Naive B cell (primary cell): ENCODE measurements around the gene SIGLEC12. TPM values are rescaled to one million over a fixed set of nuclear protein-coding genes. Genes with fewer than 3 reads are reported as not detected.
A peak's percentile ranks its signal among the peaks of the same experiment; 100 is the strongest.

Experiments used
- ATAC-seq, 2 donors: fragments of 150-1000 bp; cut with Tn5 transposase; 2 replicates each; pipeline ENCODE4 v1.10.0; 2021; ENCODE audit warnings: low read depth in 2 of 2, mild to moderate bottlenecking in 2 of 2, moderate library complexity in 2 of 2
- DNase-seq: peaks from one replicate; pipeline ENCODE4 v3.0.0; 2022
- H3K27ac Mint-ChIP-seq, 6 donors: one replicate each; pipeline ENCODE4 v1.8.0; 2020 to 2022; ENCODE audit warnings: mild to moderate bottlenecking in 6 of 6, mixed read lengths in 6 of 6, moderate library complexity in 5 of 6, inconsistent platforms in 2 of 6
- H3K27me3 Mint-ChIP-seq, 3 donors: one replicate each; pipeline ENCODE4 v1.8.0; 2021 to 2022; ENCODE audit warnings: mixed read lengths in 3 of 3, mild to moderate bottlenecking in 1 of 3
- H3K36me3 Mint-ChIP-seq, 2 donors: one replicate each; pipeline ENCODE4 v1.8.0; 2020 to 2022; ENCODE audit warnings: mixed read lengths in 2 of 2, inconsistent platforms in 1 of 2, mild to moderate bottlenecking in 1 of 2
- H3K4me1 Mint-ChIP-seq, 3 donors: one replicate each; pipeline ENCODE4 v1.8.0; 2020 to 2022; ENCODE audit warnings: mixed read lengths in 3 of 3, inconsistent platforms in 1 of 3, mild to moderate bottlenecking in 1 of 3, moderate library complexity in 1 of 3
- H3K4me3 Mint-ChIP-seq, 8 donors: one replicate each; pipeline ENCODE4 v1.8.0; 2020 to 2022; ENCODE audit warnings: mild to moderate bottlenecking in 8 of 8, mixed read lengths in 8 of 8, moderate library complexity in 8 of 8, inconsistent platforms in 2 of 8
- H3K9me3 Mint-ChIP-seq, 7 donors: one replicate each; pipeline ENCODE4 v1.8.0; 2020 to 2022; ENCODE audit warnings: mixed read lengths in 7 of 7, mild to moderate bottlenecking in 5 of 7, inconsistent platforms in 2 of 7, moderate library complexity in 1 of 7
- polyA plus RNA-seq, 6 donors: library from polyadenylated mRNA; unstranded; fragments of 300-500 nt; fragmentation: Illumina TruSeq; gene quantifications; one replicate each; pipeline ENCODE4 v1.2.3, GENCODE V29; 2021; ENCODE audit warnings: low read depth in 6 of 6

SIGLEC12 gene
- polyA plus RNA-seq, result under 1 TPM in 1 of 6 donors, not detected in 5; 0.28 TPM

- peaks cover 0 to 10% (median 2%) of the 10 kb centered on the region in 7 donors for H3K9me3 Mint-ChIP-seq
- ATAC-seq, result peak; percentile 60 to 67
- H3K27ac Mint-ChIP-seq, result peak within 1 kb of the TSS in 3 of 6 donors; percentile 19 to 38 (median 32)
- H3K27me3 Mint-ChIP-seq, result peaks cover 6 to 18% (median 13%) of the 10 kb centered on the region in 3 donors
- H3K4me1 Mint-ChIP-seq, result peaks cover 10 to 13% (median 12%) of the 10 kb centered on the region in 3 donors
- DNase-seq, result peak; percentile 18
- H3K4me3 Mint-ChIP-seq, result peak within 1 kb of the TSS in 6 of 8 donors; percentile 13 to 59 (median 32)
- H3K36me3 Mint-ChIP-seq, result peaks cover 5 to 6% of the 10 kb centered on the region in 2 donors
Observed at GRCh38 chr19:51501594-51502263, at the start of gene SIGLEC12. Gene SIGLEC12 (minus strand): TSS chr19:51501800. CDS start chr19:51501733, 67 bp downstream.

GRCh38 chr19:51550848-51551672 is 49.5 kb upstream of the SIGLEC12 start:
- ATAC-seq (peak; percentile 29 to 32), DNase-seq (no peak)
- peak overlapping the region; percentile 85 to 99 (median 94) for H3K4me3 Mint-ChIP-seq
- peaks cover 0 to 7% (median 0%) of the 10 kb centered on the region in 7 donors for H3K9me3 Mint-ChIP-seq
- H3K36me3 Mint-ChIP-seq, result peaks cover 0 to 11% of the 10 kb centered on the region in 2 donors
- peak overlapping the region; percentile 82 to 98 (median 96) for H3K27ac Mint-ChIP-seq
- no peaks in the 10 kb centered on the region for H3K27me3 Mint-ChIP-seq
- peaks cover 72 to 85% (median 79%) of the 10 kb centered on the region in 3 donors for H3K4me1 Mint-ChIP-seq

DNA sequence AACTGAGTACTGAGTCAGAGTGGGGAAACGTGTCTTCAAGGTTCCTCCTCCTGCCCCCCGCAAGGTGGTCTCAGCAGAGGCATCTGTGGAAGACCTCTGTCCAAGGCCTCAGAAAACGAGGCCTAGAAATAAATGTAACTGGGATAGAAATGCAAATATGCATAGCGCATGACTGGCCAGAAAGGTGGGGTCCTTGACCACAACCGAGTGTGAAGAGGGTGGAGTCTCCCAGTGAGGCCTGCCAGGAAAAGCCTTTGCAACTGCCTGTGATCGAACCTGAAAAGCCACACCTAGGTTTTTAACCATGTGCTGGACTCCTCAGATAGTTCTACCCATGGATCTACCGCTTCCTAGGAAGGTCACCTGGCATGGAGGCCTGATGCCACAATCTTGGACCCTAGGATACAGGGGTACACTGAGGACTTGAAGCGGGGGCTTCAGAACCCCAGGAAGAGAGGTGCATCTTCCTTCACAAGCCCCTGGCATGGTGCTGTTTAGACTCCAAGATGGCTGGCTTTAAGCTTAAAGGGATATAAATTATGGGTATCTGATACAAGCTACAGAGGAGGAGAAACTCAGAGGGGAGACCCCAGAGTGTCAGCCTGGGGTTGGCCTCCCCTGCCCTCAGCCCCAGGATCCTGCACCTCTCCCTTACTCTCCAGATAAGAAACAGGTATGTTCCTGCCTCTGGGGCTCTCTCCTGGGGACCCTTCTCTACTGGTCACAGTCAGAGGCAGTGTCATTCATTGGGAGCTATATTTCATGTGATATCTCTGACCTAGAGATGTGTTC is 48.1 kb upstream of the SIGLEC12 start:
- Mint-ChIP-seq H3K4me1 (peaks cover 76 to 92% (median 91%) of the 10 kb centered on the region in 3 donors), H3K4me3 (peak overlapping the region; percentile 85 to 99 (median 94)), H3K36me3 (peaks cover 0 to 11% of the 10 kb centered on the region in 2 donors), H3K9me3 (peaks cover 0 to 4% (median 0%) of the 10 kb centered on the region in 7 donors), H3K27ac (peak overlapping the region; percentile 85 to 98 (median 94)), H3K27me3 (no peaks in the 10 kb centered on the region)
- ATAC-seq (peak; percentile 15 to 19), DNase-seq (no peak)

DNA sequence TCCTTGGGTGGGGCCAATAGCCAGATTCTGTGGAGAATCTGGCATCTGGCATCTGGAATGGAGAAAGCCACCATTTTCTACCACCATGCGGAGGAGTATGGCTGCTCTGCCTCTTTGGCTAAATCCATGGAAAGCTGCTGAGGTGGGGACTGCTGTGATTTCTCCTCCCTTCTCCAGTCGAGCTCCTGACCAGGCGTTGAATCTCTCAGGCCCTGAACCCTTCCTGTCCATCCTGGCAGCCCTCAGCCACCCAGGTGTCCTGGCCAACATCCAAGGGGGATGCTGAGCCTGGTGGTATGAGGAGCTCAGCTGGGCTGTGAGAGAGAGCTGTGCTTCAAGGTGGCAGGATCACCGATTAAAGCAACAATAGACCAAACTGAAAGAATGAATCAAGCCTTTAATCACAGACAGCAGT is 47.3 kb upstream of the SIGLEC12 start:
- H3K27ac Mint-ChIP-seq, result peak overlapping the region; percentile 85 to 98 (median 94)
- peak overlapping the region; percentile 85 to 99 (median 94) for H3K4me3 Mint-ChIP-seq
- peaks cover 0 to 3% (median 0%) of the 10 kb centered on the region in 7 donors for H3K9me3 Mint-ChIP-seq
- H3K36me3 Mint-ChIP-seq, result peaks cover 0 to 11% of the 10 kb centered on the region in 2 donors
- H3K4me1 Mint-ChIP-seq, result peaks cover 77 to 94% (median 91%) of the 10 kb centered on the region in 3 donors
- no peak for ATAC-seq
- DNase-seq, result no peak
- no peaks in the 10 kb centered on the region for H3K27me3 Mint-ChIP-seq

GRCh38 chr19:51548213-51548651 is 46.6 kb upstream of the SIGLEC12 start:
- ATAC-seq (peak in 1 of 2 donors; percentile 25), DNase-seq (no peak)
- Mint-ChIP-seq H3K27me3 (no peaks in the 10 kb centered on the region), H3K4me1 (peaks cover 80 to 94% (median 90%) of the 10 kb centered on the region in 3 donors), H3K36me3 (peaks cover 0 to 11% of the 10 kb centered on the region in 2 donors), H3K9me3 (peaks cover 0 to 3% (median 0%) of the 10 kb centered on the region in 7 donors), H3K4me3 (peak overlapping the region; percentile 69 to 91 (median 85)), H3K27ac (peak overlapping the region in 5 of 6 donors; percentile 57 to 91 (median 85))

DNA sequence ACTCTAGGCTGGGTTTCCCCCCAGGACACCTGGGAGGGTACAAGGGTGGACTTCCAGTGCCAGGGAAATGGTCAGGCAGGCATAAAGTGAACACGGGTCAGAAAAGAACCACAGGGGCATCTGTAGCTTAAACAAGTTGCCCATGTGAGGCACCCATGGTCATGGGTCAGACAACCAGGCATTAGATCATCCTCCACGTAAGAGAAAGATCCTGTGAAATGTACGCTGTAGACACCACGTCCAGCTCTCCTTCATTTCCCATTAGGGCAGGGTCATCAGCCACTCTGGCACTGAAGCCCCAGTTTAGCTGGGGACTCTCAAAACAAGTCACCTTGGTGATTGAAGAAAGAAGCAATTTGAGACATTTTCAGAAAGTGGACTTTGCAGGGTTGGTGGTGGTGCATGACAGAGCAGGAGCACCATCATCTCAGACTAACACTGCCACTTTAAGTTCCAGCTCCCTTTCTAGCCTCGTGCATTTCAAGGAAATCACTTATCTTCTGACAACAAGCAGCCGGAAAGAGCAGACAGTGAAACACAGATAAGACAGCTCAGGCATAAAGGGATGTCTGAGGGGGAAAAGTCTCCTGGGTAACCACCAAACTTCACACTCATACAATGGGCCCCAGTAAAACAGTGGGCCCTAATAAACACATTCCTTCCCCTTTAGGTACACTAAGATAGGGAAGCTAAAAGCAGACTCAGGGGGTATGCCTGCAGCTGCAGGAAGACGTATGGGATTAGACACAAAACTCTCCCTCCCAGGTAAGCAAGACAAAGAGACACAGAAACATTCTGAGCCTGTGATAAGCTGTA is 46.0 kb upstream of the SIGLEC12 start:
- Mint-ChIP-seq H3K27me3 (peaks cover 0 to under 1% (median 0%) of the 10 kb centered on the region in 3 donors), H3K9me3 (peaks cover 0 to 2% (median 0%) of the 10 kb centered on the region in 7 donors), H3K4me1 (peaks cover 75 to 92% (median 86%) of the 10 kb centered on the region in 3 donors), H3K4me3 (peak overlapping the region; percentile 69 to 91 (median 85)), H3K36me3 (peaks cover 0 to 11% of the 10 kb centered on the region in 2 donors), H3K27ac (peak overlapping the region in 5 of 6 donors; percentile 57 to 91 (median 85))
- ATAC-seq (no peak), DNase-seq (no peak)

DNA sequence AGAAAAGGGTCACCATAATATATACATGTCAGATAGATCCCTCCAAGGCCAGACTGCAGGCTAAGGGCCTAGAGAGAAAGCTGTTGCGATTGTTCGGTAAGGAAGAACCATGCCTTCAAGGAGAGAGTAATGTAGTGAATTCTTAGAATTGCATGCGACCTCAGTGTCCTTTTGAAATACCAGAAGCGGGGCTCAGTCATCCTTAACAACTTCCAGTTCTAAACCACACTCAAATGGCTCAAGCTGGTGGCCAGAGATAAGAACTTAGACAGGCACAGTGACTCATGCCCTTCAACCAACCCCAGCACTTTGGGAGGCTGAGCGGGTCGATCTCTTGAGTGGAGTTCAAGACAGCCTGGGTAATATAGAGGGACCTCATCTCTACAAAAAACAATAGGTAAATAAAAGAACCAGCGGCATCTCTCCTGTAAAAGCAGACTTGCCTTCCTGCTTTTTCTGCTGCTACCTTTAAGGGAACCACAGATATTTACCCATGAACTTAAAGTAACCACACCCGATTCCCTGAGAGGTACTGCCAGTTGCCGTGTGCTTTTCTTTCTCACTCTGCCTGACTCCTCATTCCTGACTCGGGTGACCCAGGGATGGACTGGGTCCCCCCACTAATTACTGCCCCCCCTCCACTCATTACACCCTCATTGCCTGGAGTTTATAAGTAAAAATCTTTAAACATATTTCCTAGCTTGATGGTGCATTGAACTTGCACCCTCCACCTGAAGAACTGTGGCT is 45.2 kb upstream of the SIGLEC12 start:
- Mint-ChIP-seq H3K27ac (peak overlapping the region in 5 of 6 donors; percentile 85 to 93 (median 89)), H3K4me1 (peaks cover 75 to 92% (median 85%) of the 10 kb centered on the region in 3 donors), H3K9me3 (no peaks in the 10 kb centered on the region), H3K36me3 (peaks cover 0 to 15% of the 10 kb centered on the region in 2 donors), H3K4me3 (peak overlapping the region; percentile 69 to 91 (median 85)), H3K27me3 (peaks cover 4 to 8% (median 7%) of the 10 kb centered on the region in 3 donors)
- no peak for ATAC-seq
- DNase-seq, result no peak

GRCh38 chr19:51546107-51546649 is 44.6 kb upstream of the SIGLEC12 start:
- Mint-ChIP-seq H3K27me3 (peaks cover 4 to 14% (median 13%) of the 10 kb centered on the region in 3 donors), H3K4me1 (peaks cover 75 to 92% (median 83%) of the 10 kb centered on the region in 3 donors), H3K36me3 (peaks cover 0 to 15% of the 10 kb centered on the region in 2 donors), H3K4me3 (peak overlapping the region in 7 of 8 donors; percentile 37 to 91 (median 80)), H3K27ac (peak overlapping the region in 2 of 6 donors; percentile 19 to 43), H3K9me3 (no peaks in the 10 kb centered on the region)
- DNase-seq, result no peak
- ATAC-seq, result no peak

- peak overlapping the region in 3 of 8 donors; percentile 6 to 52 (median 15) for H3K4me3 Mint-ChIP-seq
- peaks cover 4 to 17% (median 16%) of the 10 kb centered on the region in 3 donors for H3K27me3 Mint-ChIP-seq
- peak overlapping the region in 3 of 6 donors; percentile 67 to 81 (median 74) for H3K27ac Mint-ChIP-seq
- ATAC-seq, result no peak
- H3K4me1 Mint-ChIP-seq, result peaks cover 61 to 77% (median 63%) of the 10 kb centered on the region in 3 donors
- H3K9me3 Mint-ChIP-seq, result no peaks in the 10 kb centered on the region
- peaks cover 0 to 16% of the 10 kb centered on the region in 2 donors for H3K36me3 Mint-ChIP-seq
- DNase-seq, result no peak
Observed at GRCh38 chr19:51544038-51544437, 42.4 kb upstream of the SIGLEC12 start.

DNA sequence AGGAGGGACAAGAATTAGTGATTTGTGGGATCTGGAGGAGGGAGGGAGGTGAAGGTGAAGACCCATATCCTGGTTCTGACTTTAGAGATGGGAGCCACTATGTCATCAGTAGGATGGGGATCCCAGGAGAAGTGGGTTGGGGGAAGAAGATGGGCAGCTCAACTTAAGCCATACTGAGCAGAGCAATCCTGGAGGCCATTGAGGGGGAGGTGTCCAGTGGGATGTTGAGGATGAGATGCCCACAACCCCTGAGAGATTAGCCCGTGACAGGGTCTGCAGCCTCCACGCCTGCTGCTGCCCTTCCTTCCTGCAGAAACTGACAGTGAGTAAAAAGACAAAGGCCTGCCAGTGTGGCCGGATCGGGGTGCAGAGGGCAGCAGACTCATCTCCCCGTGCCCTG is 41.1 kb upstream of the SIGLEC12 start:
- Mint-ChIP-seq H3K4me3 (no peak overlapping the region), H3K27me3 (peaks cover 4 to 27% (median 25%) of the 10 kb centered on the region in 3 donors), H3K4me1 (peaks cover 48 to 63% (median 51%) of the 10 kb centered on the region in 3 donors), H3K9me3 (no peaks in the 10 kb centered on the region), H3K36me3 (peaks cover 0 to 16% of the 10 kb centered on the region in 2 donors), H3K27ac (no peak overlapping the region)
- ATAC-seq, result no peak
- DNase-seq, result no peak
